Skeletal muscle cell (primary cell): ENCODE measurements around the gene SPATS1.
"Not testable (repeated sequence)": the region's sequence is repeated elsewhere in the genome, so short reads cannot be mapped to it uniquely, and the experiment has no call there.

Experiments used
- DNase-seq: peaks from one replicate; pipeline ENCODE4 v3.0.0-alpha.2; 2010; ENCODE audit warnings: low read depth
- H3K4me3 ChIP-seq: 2 replicates; pipeline ENCODE4 v1.5.1; 2011; ENCODE audit warnings: low read depth, mild to moderate bottlenecking, control low read depth, low read length, moderate library complexity

Gene SPATS1

DNA sequence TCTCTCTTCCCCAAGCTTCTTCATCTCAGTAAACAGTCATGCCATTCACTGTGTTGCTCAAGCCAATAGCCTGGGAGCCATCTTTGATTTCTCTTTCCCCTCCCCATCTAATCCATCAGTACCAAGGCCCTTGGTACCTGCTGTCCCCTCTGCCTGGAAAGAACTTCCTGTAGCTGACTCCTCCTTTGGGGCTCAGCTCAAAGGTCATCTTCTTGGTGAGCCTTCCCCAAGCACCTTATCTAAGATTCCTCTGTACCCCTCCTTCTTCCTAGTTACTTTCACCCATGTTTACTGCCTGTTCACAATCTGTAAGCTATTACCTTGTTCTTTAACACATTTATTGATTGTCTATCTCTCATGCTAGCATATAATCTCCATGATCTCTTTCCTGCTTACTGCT lies 32.8 kb upstream of the SPATS1 start:
- no peak for DNase-seq
- H3K4me3 ChIP-seq, result no peak overlapping the region

DNA sequence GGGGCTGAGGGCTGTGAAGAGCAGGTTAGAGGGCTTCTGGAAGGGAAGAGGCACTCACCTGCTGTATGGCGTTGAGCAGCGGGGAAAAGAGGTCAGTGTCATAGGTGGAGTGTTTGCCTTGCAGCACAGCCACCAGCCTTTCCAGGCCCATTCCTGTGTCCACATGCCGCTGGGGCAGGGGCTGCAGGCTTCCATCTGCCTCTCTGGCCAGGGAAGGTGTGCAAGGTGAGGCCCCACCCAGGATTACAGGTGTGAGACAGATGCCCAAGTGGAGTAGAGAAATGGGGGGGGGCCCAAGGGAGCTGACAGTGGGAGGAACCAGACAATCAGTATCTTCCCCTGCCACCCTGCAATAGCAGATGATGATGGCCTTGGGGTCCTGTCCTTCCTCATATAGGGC lies 32.2 kb upstream of the SPATS1 start:
- no peak overlapping the region for H3K4me3 ChIP-seq
- DNase-seq, result no peak

DNA sequence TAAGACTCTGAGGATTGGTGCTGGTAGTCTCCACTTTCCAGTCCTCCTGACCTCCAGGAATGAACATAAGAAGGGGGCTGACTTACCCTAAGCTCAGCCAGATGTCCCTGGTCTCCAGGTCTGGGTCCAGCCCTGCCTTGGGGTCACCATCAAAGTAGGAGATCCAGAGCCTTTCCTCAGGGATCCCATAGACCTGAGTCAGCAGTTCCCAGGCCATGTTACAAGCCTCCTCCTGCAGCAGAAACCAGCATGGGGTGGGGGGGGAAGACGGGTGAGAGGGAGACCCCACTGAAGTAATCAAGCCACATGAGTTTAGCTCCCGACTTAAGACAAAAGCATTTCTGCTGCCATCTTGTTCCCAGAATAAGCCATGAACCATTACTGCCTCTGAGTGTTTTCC lies 31.1 kb upstream of the SPATS1 start:
- H3K4me3 ChIP-seq, result no peak overlapping the region
- no peak for DNase-seq

DNA sequence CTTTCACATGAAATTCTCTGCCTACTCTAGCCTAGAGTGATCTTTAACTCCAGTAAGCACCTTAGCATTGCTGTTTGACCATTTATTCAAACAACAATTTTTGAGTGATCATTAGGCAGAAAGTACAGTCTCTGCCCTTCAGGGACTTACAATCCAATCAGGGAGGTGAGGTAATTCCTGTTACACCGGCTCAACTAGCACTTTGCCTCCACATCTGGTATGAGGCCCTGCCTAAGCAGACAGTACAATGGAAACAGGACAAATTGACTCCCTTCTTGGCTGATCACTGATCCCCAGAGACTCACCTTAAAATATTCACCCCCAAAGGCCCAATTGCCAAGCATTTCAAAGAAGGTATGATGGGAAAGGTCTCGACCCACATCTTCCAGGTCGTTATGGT lies 30.7 kb upstream of the SPATS1 start:
- DNase-seq, result no peak
- H3K4me3 ChIP-seq, result no peak overlapping the region

DNA sequence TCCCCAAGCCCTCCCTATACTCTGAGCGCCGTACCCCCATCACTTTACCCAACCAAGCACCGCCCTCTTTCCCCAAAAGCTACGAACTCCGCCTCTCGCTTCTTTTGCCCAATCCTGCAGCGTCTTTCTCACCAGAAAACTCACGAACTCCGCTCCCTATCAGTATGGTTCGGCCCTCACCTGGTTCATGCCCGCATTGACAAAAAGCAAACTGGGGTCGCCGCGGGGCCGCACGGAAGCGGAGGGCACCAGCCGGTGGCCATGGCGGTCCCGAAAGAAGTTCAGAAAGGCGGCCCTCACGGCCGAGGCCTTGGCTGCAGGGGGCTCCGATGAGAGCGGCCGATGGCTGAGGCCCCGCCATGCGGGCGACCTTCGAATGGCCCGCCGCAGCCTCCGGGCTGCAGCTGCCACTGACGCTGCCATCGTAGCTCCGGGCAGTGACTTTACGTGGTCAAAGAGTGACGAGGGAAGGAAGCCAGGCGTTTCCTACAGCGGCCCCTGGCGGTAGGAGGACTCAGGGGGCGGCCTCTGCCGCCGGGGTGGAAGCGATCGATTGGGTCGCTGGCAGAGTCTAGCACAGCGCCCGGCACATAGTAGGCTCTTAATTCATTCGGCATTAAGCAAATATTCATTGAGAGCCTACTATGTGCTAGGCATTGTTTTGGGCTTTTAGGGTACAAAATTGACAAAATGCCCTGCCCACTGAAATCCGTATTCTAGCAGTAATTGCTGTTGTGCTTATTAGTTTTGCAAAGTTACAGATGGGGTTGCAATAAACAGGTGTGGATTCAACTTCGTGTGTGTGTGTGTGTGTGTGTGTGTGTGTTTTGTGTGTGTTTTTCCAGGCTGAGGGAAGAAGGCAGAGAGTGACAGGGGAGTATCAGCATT lies 29.3 kb upstream of the SPATS1 start, which contains the start of gene AARS2:
Gene AARS2 (minus strand): TSS at position 447 of the 888 bp plus-strand sequence. CDS start 24 bp downstream, at position 423.
- peak; percentile 36 for DNase-seq

DNA sequence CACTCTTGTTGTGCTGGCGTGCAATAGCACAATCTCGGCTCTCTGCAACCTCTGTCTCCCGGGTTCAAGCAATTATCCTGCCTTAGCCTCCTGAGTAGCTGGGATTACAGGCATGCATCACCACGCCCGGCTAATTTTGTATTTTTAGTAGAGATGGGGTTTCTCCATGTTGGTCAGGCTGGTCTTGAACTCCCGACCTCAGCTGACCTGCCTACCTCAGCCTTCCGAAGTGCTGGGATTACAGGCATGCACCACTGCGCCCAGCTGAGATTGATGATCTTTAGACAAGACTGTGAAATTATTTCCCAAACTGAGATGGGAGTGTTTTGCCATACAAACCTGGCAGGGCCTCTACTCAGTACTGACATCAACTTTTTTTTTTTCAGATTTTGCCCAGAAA lies 27.8 kb upstream of the SPATS1 start:
- DNase-seq, H3K4me3 ChIP-seq: not testable (repeated sequence)

More for the DNA sequence above, 29.3 kb upstream of the SPATS1 start, which contains the start of gene AARS2:
- H3K4me3 ChIP-seq, result peak within 1 kb of the TSS; percentile 91

DNA sequence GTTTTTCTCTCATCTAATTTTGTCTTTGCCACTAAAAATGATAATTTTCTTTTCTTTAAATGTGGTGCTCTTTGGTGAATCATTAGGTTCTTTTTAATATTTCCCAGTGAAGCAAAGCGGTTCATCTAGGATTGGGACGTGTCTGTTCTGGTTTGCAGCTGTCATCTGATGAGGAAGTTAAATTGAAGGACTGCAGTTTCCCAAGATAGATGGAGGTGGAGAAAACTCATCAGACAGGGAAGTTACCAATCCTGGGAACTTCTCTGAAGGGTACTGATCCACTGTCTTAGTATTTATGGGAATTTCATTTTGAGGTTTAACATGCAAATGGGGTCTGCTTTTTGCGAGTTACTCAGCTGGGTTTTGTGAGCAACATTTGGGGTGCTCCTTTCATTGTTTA lies 26.9 kb upstream of the SPATS1 start:
- DNase-seq, result no peak
- H3K4me3 ChIP-seq, result no peak overlapping the region

DNA sequence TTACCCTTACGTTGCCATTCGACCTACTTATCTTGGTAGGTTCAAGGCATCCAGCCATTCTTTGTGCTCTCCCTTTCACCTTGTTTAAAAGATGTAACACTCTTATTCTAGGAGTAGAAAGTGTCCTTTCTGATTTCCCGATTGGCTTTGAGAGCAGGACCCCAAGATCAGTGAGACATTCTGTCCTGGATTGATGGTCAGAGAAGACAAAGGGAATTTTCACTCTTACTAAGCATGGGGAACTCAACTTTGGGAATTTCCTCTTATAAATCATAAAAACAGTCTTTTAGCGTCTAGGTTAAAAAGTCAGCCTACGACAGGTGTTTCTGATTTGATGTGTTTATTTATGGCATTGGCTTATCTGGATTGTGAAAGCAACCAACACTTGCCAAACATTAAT lies 26.5 kb upstream of the SPATS1 start:
- H3K4me3 ChIP-seq, result no peak overlapping the region
- no peak for DNase-seq

DNA sequence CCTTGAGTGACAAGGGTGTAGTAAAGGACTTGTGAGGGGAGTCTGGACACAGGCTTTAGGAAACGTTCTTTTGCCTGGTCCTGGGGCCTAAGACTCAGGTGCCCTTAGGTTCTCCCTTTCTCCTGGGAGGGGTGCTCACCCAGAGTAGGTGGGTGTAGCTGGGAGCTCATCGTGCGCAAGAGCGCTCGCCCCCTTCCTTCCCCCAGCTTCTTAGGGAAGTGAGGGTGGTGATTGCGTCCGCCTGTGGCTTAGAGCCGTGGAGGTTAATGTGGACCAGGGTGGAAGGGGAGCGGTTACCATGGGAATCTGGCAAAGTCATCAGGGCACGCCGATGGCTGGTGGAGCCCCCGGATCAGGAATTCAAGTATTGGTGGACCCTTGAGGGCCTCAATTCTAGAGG lies 26.0 kb upstream of the SPATS1 start:
- no peak for DNase-seq
- no peak overlapping the region for H3K4me3 ChIP-seq

DNA sequence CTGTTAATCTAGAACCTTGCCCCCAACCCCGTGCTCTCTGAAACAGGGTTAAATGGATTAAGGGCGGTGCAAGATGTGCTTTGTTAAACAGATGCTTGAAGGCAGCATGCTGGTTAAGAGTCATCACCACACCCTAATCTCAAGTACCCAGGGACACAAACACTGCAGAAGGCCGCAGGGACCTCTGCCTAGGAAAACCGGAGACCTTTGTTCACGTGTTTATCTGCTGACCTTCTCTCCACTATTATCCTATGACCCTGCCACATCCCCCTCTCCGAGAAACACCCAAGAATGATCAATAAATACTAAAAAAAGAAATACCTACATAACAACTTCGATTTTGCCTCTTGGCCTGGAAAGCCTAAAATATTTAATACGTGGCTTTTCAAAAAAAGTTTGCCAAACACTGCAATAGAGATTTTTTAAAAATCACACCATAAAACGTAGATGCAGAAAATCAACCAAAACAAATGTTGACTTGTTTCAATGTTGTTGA lies 25.3 kb upstream of the SPATS1 start:
- not testable (repeated sequence) for DNase-seq, H3K4me3 ChIP-seq

DNA sequence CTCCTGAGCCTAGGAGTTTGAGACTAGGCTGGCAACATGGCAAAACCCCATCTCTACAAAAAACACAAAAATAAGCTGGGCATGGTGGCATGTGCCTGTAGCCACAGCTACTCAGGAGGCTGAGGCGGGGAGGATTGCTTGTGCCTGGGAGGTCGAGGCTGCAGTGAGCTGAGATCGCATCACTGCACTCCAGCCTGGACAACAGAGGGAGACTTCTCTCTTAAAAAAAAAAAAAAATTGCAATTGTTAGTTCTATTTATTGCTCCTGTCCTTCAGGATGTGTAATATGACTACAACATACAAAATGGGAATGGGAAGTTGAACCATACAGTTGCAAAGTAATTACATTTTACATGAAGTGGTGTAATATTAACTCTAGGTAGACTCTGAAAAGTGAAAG lies 21.2 kb upstream of the SPATS1 start:
- DNase-seq, result no peak
- H3K4me3 ChIP-seq, result no peak overlapping the region

DNA sequence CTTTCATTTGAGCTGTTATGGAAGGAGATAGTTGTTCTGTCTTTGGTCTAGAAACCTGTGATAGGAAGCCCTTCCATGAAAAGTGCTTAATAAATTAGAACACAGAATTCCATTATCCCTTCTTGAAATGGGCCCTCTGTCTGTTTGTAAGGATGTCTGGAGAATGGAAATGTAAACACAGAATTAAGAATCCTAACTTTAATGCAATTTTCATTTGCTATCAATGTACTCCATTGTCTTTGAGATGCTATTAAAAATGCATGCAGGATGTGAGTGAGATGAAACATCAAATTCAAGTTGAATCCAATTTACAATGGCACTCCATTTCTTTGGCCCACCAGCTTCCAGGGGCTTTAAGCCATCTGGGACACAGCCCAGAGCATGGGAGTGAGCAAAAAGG lies 15.4 kb upstream of the SPATS1 start:
- no peak overlapping the region for H3K4me3 ChIP-seq
- no peak for DNase-seq

DNA sequence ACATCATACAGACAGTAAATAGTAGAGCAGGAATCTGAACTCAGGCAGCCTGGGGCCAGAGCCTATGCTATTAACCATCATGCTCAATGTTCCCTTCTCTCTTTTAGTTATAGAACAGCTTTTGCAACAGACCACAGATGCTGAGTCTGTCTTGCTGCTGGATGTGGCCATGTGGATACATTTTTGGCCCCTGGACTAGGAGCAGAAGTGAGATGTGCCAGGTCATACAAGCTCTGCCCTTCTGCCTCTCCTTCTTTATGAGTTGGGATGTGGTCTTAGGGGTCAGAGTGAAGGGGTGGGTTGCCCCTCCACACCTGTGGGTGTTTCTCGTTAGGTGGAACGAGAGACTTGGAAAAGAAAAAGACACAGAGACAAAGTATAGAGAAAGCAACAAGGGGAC lies 14.7 kb upstream of the SPATS1 start:
- no peak overlapping the region for H3K4me3 ChIP-seq
- no peak for DNase-seq

DNA sequence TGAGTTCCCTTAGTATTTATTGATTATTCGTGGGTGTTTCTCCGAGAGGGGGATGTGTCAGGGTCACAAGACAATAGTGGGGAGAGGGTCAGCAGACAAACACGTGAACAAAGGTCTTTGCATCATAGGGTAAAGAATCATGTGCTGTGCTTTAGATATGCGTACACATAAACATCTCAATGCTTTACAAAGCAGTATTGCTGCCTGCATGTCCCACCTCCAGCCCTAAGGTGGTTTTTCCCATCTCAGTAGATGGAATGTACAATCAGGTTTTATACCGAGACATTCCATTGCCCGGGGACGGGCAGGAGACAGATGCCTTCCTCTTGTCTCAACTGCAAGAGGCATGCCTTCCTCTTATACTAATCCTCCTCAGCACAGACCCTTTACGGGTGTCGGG lies 14.2 kb upstream of the SPATS1 start:
- not testable (repeated sequence) for DNase-seq, H3K4me3 ChIP-seq

DNA sequence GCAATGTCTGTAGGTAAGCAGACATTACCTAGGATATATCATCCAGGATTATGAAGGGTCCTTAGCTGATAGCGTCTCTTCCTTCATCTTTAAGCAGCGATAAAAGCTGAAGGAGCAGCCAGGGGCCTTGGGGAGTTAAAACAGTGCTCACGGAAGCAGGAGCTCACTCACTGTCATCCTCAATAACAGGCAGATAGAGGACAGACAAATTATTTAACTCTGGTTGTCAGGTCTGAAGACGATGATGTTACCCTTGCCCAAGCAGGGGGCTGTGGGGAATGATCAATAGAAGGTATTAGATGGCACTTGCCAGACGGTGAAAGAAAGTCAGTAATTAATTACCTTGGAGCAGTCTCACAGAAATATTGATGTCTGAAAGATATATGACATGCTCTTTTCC lies 12.6 kb upstream of the SPATS1 start:
- no peak overlapping the region for H3K4me3 ChIP-seq
- no peak for DNase-seq

DNA sequence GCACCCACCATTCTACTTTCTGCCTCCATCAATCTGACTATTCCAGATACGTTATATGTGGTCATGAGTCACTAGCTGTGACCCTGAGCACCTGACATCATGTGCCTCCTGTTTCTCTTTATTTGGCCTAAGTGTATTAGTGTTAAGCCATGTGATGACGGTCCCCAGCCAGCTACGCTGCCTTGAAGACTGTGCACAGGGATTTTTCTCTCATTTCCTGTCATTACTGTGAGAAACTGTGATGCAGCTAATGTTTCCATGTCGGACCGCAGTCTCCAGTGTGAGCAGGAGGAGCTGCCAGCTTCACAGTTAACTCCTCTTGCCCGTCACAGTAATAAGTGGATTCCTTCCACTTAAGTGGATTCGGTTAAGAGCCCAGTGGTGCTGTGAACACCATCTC lies 9.9 kb upstream of the SPATS1 start:
- DNase-seq, result no peak
- H3K4me3 ChIP-seq, result no peak overlapping the region

DNA sequence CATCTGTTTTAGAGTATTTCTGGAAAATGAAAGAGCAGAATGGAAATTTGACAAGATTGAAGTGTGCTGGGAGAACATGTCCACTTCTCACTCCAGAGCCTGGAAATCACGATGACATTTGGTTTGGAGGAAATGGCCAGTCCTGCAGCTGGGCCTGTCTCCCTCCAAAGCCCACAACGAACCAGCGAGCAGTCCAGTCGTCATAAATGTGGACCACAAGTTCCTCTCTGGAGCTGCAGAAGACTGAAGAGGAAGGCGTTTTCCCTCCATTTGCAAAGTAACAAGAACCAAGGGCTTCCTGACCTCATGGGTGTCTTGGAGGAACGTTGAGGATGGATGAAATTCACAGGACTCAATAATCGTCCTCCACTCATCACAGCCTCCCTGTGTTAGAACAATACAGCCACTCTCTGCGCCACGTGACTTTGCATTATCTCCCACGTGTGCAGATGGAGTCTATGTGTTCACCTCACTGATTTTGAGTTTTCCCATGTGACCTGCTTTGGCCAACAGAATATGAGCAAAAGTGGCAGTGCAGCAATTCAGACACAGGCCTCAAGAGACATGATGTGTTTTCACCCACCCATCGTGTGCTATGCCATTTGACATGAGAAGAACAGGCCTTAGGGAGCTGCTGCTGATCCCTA lies 9.1 kb upstream of the SPATS1 start:
- DNase-seq, result no peak
- H3K4me3 ChIP-seq, result no peak overlapping the region

DNA sequence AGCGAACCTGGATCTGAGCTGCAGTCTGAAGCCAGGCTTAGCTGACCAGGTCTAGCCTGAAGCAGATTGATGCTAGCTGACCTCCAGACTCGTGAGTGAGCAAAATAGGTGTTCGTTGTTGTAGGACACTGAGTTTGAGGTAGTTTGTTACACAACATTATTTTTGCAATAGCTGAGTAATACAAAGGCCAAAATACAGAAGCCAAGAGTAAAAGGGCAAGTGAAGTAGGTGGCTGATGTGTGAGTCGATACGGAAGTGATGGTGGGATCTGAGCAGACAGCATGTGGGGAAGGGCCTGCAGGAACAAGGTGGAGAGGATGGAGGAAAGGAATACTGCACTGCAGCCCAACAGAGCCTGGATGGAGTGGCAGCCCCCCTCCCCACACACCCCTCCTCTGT lies 8.5 kb upstream of the SPATS1 start:
- no peak for DNase-seq
- H3K4me3 ChIP-seq, result no peak overlapping the region

DNA sequence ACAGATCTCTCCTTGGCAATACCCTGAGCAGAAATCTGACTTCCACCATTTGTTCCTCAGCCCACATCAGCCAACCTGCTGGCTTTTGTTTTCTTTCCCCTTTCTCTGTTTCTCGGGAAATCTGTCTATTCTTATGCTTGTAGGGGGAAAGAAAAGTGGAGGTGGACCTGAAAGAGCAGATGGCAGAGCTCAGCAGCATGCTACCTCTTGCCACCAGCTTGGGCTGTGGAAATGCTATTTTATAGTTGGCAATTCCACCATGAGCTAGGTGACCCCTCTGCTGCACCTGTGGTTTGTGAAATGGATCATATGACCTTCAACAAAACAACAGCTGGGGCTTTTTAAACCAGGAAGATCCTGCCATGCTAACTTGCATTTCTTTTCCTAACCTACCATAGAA lies 6.8 kb upstream of the SPATS1 start:
- DNase-seq, result no peak
- no peak overlapping the region for H3K4me3 ChIP-seq

DNA sequence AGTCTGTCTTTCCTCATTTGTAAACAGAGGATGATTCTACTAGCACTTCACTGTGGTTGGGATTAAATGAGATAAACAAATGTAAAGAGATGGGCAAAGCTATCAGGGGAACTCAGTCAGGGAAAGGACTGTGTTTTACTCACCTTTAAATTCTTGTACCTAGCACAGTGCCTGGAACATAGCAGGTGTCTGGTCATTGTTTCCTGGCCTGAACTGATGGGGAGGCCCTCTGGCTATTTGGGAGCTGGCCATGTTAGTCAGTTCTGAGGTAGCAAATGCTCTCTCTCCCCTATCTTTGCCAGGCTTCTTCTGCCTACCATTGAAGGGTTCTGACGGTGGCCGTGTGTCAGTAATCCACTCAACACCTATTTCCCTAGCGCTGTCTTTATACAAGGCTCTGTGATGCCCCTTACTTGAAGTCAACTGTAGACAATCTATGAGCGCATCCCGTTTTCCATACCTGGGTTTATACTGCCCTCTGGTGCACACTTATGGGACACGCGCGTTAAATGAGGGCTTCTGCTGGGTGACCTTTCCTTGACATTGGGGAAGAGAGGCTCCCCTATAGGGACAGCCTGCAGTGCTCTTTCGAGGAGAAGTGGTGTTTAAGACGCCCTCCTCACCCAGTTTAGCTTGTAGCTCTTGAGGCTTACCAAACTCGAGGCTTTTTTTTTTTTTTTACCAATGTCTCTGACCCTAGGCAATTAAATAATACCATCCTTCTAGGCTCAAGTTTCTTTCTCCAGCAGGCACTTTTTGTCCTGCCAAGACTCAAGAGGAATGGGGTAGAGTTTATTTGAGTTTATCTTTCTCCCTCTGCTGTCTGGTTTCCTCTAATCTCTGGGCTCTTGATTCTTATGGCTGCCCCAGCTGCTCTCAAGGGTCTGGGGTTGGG lies 4.0 kb upstream of the SPATS1 start:
- DNase-seq, result peak; percentile 6
- H3K4me3 ChIP-seq, result no peak overlapping the region
